WERI-Rb-1 (cell line): ENCODE results near the gene SGMS1.

Experiments used
- DNase-seq: peaks from one replicate; pipeline ENCODE4 v3.0.0-alpha.2; 2020
- H3K27ac ChIP-seq: fragments of 250-450 bp; sonication (Bioruptor Pico); 2 replicates; pipeline ENCODE4 v1.5.1; 2020; ENCODE audit warnings: mild to moderate bottlenecking, moderate library complexity
- H3K27me3 ChIP-seq: fragments of 250-450 bp; sonication (Bioruptor Pico); 2 replicates; pipeline ENCODE4 v1.5.1; 2021; ENCODE audit warnings: mild to moderate bottlenecking, low read depth, moderate library complexity; ENCODE audit not compliant: insufficient read depth, severe bottlenecking
- H3K36me3 ChIP-seq: fragments of 250-450 bp; sonication (Bioruptor Pico); 2 replicates; pipeline ENCODE4 v1.5.1; 2020; ENCODE audit warnings: mild to moderate bottlenecking, moderate library complexity
- H3K4me3 ChIP-seq: 2 replicates; pipeline ENCODE4 v1.5.1; 2011; ENCODE audit warnings: low read depth, mild to moderate bottlenecking, control low read depth, low read length
- H3K9me3 ChIP-seq: fragments of 250-450 bp; sonication (Bioruptor Pico); 2 replicates; pipeline ENCODE4 v1.5.1; 2021; ENCODE audit warnings: mild to moderate bottlenecking, moderate library complexity; ENCODE audit not compliant: severe bottlenecking
- TF ChIP-seq, protein P1 (sequence below): IDR thresholded peaks from 2 replicates; pipeline ENCODE4 v1.5.1; 2011; ENCODE audit warnings: low read depth, mild to moderate bottlenecking, control low read depth, inconsistent platforms, low read length

The SGMS1 gene

DNA sequence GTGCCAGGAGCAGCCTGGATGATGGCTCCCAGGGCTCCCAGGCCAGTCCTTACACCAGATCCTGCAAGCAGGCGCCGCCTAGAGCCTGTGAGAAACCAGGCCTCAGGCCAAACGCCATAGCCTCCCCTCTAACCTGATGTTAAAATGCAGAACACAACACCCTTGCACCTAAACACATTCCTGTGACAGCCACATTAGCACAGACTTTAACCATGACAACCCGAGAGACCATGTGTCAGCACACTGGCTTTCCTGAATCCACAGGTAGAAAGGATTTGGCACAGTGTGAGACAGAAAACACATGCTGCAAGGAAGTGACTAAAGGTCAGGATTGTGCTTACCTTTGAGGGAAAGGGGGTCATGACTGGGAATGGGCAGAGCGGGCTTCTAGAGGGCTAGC, 59.9 kb downstream of the SGMS1 start:
- Histone ChIP-seq H3K9me3 (no peaks in the 10 kb centered on the region), H3K4me3 (no peak overlapping the region), H3K36me3 (no peaks in the 10 kb centered on the region), H3K27ac (no peak overlapping the region), H3K27me3 (no peaks in the 10 kb centered on the region)
- no peak for DNase-seq
- TF ChIP-seq, protein P1, sequence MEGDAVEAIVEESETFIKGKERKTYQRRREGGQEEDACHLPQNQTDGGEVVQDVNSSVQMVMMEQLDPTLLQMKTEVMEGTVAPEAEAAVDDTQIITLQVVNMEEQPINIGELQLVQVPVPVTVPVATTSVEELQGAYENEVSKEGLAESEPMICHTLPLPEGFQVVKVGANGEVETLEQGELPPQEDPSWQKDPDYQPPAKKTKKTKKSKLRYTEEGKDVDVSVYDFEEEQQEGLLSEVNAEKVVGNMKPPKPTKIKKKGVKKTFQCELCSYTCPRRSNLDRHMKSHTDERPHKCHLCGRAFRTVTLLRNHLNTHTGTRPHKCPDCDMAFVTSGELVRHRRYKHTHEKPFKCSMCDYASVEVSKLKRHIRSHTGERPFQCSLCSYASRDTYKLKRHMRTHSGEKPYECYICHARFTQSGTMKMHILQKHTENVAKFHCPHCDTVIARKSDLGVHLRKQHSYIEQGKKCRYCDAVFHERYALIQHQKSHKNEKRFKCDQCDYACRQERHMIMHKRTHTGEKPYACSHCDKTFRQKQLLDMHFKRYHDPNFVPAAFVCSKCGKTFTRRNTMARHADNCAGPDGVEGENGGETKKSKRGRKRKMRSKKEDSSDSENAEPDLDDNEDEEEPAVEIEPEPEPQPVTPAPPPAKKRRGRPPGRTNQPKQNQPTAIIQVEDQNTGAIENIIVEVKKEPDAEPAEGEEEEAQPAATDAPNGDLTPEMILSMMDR = no peak

DNA sequence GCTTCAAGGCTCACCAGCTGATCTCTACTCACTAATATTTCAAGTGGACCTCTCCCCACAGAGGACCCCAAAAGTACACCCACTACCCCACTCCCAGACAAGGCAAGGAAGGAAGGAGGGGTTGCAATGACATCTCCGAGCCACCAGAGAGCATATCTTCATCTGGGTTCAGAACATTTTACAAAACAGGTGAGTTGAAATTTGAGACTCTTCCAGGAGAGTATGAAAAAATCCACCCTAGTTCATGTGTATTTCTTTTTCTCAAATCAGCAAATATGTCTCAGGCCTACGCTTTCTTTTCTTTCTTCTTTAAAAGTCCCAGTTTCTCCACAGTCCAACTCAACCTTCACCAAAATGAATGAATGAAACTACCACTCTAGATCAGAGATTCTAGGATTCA, 61.9 kb downstream of the SGMS1 start:
- Histone ChIP-seq H3K27ac (no peak overlapping the region), H3K9me3 (no peaks in the 10 kb centered on the region), H3K27me3 (no peaks in the 10 kb centered on the region), H3K36me3 (no peaks in the 10 kb centered on the region), H3K4me3 (no peak overlapping the region)
- no peak for DNase-seq
- TF ChIP-seq, protein P1 = peak; percentile 46

DNA sequence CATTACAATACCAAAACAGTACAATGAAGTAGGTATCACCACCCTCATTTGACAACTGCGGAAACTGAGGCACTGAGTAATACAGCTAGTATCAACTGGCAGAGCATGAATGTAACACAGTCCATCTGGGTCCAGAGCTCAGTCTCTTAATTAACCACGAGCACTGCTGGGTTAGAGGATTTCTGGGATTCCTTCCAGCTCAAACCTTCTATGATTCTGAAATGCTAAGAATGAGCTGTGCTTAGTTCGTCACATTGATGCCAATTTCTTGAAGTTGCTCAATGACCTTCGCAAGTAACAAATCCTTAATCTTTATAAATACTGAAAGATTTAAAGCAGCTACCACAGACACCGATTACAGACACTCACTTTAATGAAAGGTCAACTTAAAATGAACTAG, 62.5 kb downstream of the SGMS1 start:
- Histone ChIP-seq H3K27ac (no peak overlapping the region), H3K36me3 (no peaks in the 10 kb centered on the region), H3K9me3 (no peaks in the 10 kb centered on the region), H3K4me3 (no peak overlapping the region), H3K27me3 (no peaks in the 10 kb centered on the region)
- no peak for DNase-seq
- TF ChIP-seq, protein P1 = no peak

DNA sequence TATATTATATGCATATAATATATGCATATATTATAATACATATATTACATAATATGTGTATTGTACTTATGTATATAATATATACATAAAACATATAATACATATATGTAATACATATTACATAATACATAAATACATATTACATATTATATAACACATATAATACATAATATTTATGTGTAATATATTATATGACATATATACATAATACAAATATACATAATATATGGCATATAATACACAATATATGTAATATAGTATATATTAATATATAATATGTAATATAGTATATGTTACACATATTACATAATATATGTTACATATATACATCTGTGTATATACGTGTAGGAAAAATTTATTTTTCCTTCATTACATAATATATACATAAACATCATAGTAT, 63.4 kb downstream of the SGMS1 start:
- H3K4me3 ChIP-seq = no peak overlapping the region

DNA sequence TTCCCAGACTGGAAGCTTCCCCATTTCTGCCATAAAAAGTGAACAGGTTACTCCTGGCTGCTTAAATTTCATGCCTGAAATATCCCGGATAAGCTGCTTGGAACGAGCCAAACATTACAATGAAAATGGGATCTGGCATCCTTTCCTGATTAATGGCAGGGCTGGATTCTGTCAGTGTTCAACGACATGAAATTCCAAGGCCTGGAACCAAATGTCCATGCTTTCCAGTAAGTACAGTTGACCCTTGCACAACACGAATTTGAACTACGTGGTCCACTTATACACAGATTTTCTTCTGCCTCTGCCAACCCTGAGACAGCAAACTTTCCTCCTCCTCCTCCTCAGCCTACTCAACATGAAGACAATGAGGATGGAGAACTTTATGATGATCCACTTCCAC, 65.4 kb downstream of the SGMS1 start:
- Histone ChIP-seq H3K27ac (no peak overlapping the region), H3K27me3 (no peaks in the 10 kb centered on the region), H3K4me3 (no peak overlapping the region), H3K9me3 (no peaks in the 10 kb centered on the region), H3K36me3 (no peaks in the 10 kb centered on the region)
- no peak for DNase-seq
- TF ChIP-seq, protein P1 = no peak

More for the DNA sequence above, 63.4 kb downstream of the SGMS1 start:
- no peak for DNase-seq
- Histone ChIP-seq H3K9me3 (no peaks in the 10 kb centered on the region), H3K36me3 (no peaks in the 10 kb centered on the region), H3K27me3 (no peaks in the 10 kb centered on the region), H3K27ac (no peak overlapping the region)
- TF ChIP-seq, protein P1 = no peak

DNA sequence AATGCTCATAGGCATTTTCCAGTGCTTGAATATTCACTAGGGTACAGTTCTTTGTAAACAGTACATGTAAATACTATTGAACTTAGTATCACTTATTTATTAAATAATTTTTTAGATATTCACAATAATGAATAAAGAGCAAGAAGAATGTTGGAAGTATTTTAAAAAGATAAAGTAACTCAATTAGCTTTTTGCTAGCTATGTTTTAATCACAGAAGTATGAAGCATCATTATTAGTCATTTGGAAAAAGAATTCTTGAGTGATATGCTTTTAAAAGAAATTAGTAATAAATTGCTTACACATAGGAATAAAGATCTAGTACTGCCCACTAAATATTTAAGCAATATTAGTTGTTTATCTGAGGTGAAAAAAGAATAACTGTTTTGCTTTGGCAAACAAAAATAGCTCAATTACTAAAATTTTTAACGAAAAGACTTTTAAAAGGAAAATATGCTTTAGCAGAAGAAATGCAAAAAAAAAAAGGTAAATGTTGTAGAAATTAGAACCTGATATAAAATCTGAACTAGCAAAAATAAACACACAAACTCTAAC, 66.5 kb downstream of the SGMS1 start:
- no peaks in the 10 kb centered on the region for H3K36me3 ChIP-seq
- H3K9me3 ChIP-seq = no peaks in the 10 kb centered on the region
- H3K27ac ChIP-seq = no peak overlapping the region
- no peak overlapping the region for H3K4me3 ChIP-seq
- no peaks in the 10 kb centered on the region for H3K27me3 ChIP-seq
- DNase-seq = no peak
- TF ChIP-seq, protein P1 = no peak
